Tibial artery (tissue), 4 donors: Measurements from ENCODE around the gene LHB.
A peak's percentile ranks its signal among the peaks of the same experiment; 100 is the strongest.
"Not testable (repeated sequence)": the region's sequence is repeated elsewhere in the genome, so short reads cannot be mapped to it uniquely, and the experiment has no call there.

Source experiments
- DNase-seq, 2 donors: peaks; one replicate each; pipeline ENCODE4 v3.0.0-alpha.2; 2019
- H3K27ac ChIP-seq, 2 donors: fragments of 200-600 bp; sonication (generic) in 1 of 2; 1 replicate in 1 of 2; 2 replicates in 1 of 2; pipeline ENCODE4 v1.5.1; 2018 to 2019; ENCODE audit warnings: mild to moderate bottlenecking in 1 of 2
- H3K27me3 ChIP-seq, 2 donors: fragments of 200-600 bp; sonication (generic) in 1 of 2; one replicate each; pipeline versions ENCODE4 v1.5.1 to v1.6.0; 2016 to 2019
- H3K36me3 ChIP-seq, 3 donors: fragments of 200-600 bp; sonication (generic) in 2 of 3; one replicate each; pipeline ENCODE4 v1.5.1; 2016 to 2019; ENCODE audit warnings: mild to moderate bottlenecking in 2 of 3
- H3K4me1 ChIP-seq, 4 donors: fragments of 200-600 bp; sonication (generic) in 2 of 4; 1 replicate in 3 of 4; 2 replicates in 1 of 4; pipeline ENCODE4 v1.5.1; 2016 to 2019
- H3K4me3 ChIP-seq, 2 donors: fragments of 200-600 bp; sonication (generic) in 1 of 2; 1 replicate in 1 of 2; 2 replicates in 1 of 2; pipeline ENCODE4 v1.5.1; 2018 to 2019; ENCODE audit warnings: mild to moderate bottlenecking in 2 of 2
- H3K9me3 ChIP-seq, 3 donors: fragments of 200-600 bp; sonication (generic) in 1 of 3; one replicate each; pipeline ENCODE4 v1.5.1; 2016 to 2019
- CTCF ChIP-seq, 2 experiments: fragments of 200-600 bp in 1 of 2; fragments of 450-650 bp in 1 of 2; IDR thresholded peaks; one replicate each; pipeline ENCODE4 v1.5.1; 2017 to 2019; ENCODE audit warnings: antibody characterized with exemption in 2 of 2, mild to moderate bottlenecking in 1 of 2, moderate library complexity in 1 of 2
- intact Hi-C: fragments of 100-400 bp; cut with DNase I; formaldehyde crosslinking; loops from one replicate; pipeline ENCODE4 v1.15.0; 2023; ENCODE audit warnings: low total_unique reads

LHB gene

GRCh38 chr19:49056101-49056901, 39.4 kb upstream of the LHB start:
- no peaks in the 10 kb centered on the region for H3K9me3 ChIP-seq
- H3K4me3 ChIP-seq: peak overlapping the region; percentile 48 to 64
- no peak overlapping the region for H3K27ac ChIP-seq
- H3K4me1 ChIP-seq: peaks cover 0 to 28% (median 20%) of the 10 kb centered on the region in 4 donors
- intact Hi-C loops: no loop called here
- peak; percentile 49 to 76 for DNase-seq
- peak in 1 of 2 experiments; percentile 25 for TF ChIP-seq CTCF (IDR thresholded peaks at IDR 0.05)
- peaks cover 0 to 29% of the 10 kb centered on the region in 2 donors for H3K27me3 ChIP-seq
- H3K36me3 ChIP-seq: no peaks in the 10 kb centered on the region

- H3K9me3 ChIP-seq, H3K36me3 ChIP-seq, H3K27ac ChIP-seq, H3K4me3 ChIP-seq, intact Hi-C loops, H3K4me1 ChIP-seq, H3K27me3 ChIP-seq, DNase-seq: not testable (repeated sequence)
Measured at GRCh38 chr19:49050376-49051033, 33.6 kb upstream of the LHB start.

GRCh38 chr19:49049834-49050233, 32.9 kb upstream of the LHB start:
- H3K4me1 ChIP-seq, DNase-seq, H3K27ac ChIP-seq, H3K4me3 ChIP-seq, H3K27me3 ChIP-seq, intact Hi-C loops, H3K9me3 ChIP-seq, H3K36me3 ChIP-seq: not testable (repeated sequence)

GRCh38 chr19:49049011-49049410, 32.1 kb upstream of the LHB start, which contains the start of gene CGB8:
Gene CGB8 (minus strand): TSS chr19:49049111. CDS start chr19:49048739, 372 bp downstream.
- H3K4me1 ChIP-seq, intact Hi-C loops, H3K27me3 ChIP-seq, H3K36me3 ChIP-seq, H3K4me3 ChIP-seq, H3K27ac ChIP-seq, H3K9me3 ChIP-seq, DNase-seq: not testable (repeated sequence)

- H3K27ac ChIP-seq, H3K27me3 ChIP-seq, H3K4me3 ChIP-seq, H3K9me3 ChIP-seq, H3K4me1 ChIP-seq, intact Hi-C loops, DNase-seq, H3K36me3 ChIP-seq: not testable (repeated sequence)
Measured at GRCh38 chr19:49043548-49043947, 26.7 kb upstream of the LHB start, which contains the start of gene CGB5. Gene CGB5 (plus strand): TSS chr19:49043848. CDS start chr19:49044210, 362 bp downstream.

GRCh38 chr19:49042666-49043065, 25.8 kb upstream of the LHB start:
- H3K36me3 ChIP-seq, DNase-seq, H3K27ac ChIP-seq, H3K4me3 ChIP-seq, H3K27me3 ChIP-seq, H3K4me1 ChIP-seq, intact Hi-C loops, H3K9me3 ChIP-seq: not testable (repeated sequence)

GRCh38 chr19:49042177-49042576, 25.3 kb upstream of the LHB start:
- no peaks in the 10 kb centered on the region for H3K4me1 ChIP-seq
- no peak for TF ChIP-seq CTCF (IDR thresholded peaks at IDR 0.05)
- peaks cover 0 to 7% of the 10 kb centered on the region in 2 donors for H3K27me3 ChIP-seq
- H3K9me3 ChIP-seq: no peaks in the 10 kb centered on the region
- no peak overlapping the region for H3K4me3 ChIP-seq
- DNase-seq: no peak
- intact Hi-C loops: no loop called here
- no peak overlapping the region for H3K27ac ChIP-seq
- H3K36me3 ChIP-seq: no peaks in the 10 kb centered on the region

GRCh38 chr19:49039736-49040135, 22.8 kb upstream of the LHB start:
- not testable (repeated sequence) for H3K4me3 ChIP-seq, H3K9me3 ChIP-seq

GRCh38 chr19:49038557-49039276, 21.8 kb upstream of the LHB start:
- H3K9me3 ChIP-seq, H3K27ac ChIP-seq, H3K27me3 ChIP-seq, H3K4me1 ChIP-seq, intact Hi-C loops, H3K36me3 ChIP-seq, H3K4me3 ChIP-seq, DNase-seq: not testable (repeated sequence)

More at GRCh38 chr19:49039736-49040135, 22.8 kb upstream of the LHB start:
- H3K36me3 ChIP-seq, H3K27me3 ChIP-seq, DNase-seq, H3K27ac ChIP-seq, intact Hi-C loops, H3K4me1 ChIP-seq: not testable (repeated sequence)

GRCh38 chr19:49038111-49038510, 21.2 kb upstream of the LHB start:
- H3K4me3 ChIP-seq, H3K36me3 ChIP-seq, intact Hi-C loops, H3K27ac ChIP-seq, H3K9me3 ChIP-seq, H3K4me1 ChIP-seq, DNase-seq, H3K27me3 ChIP-seq: not testable (repeated sequence)

GRCh38 chr19:49036815-49037214, 19.9 kb upstream of the LHB start, which contains the start of gene CGB1:
Gene CGB1 (minus strand): TSS chr19:49036895. CDS start chr19:49036711, 184 bp downstream.
- H3K4me1 ChIP-seq, intact Hi-C loops, H3K27ac ChIP-seq, H3K36me3 ChIP-seq, H3K27me3 ChIP-seq, H3K4me3 ChIP-seq, H3K9me3 ChIP-seq, DNase-seq: not testable (repeated sequence)
